ENCODE measurements around the gene CCDC51.

DNA sequence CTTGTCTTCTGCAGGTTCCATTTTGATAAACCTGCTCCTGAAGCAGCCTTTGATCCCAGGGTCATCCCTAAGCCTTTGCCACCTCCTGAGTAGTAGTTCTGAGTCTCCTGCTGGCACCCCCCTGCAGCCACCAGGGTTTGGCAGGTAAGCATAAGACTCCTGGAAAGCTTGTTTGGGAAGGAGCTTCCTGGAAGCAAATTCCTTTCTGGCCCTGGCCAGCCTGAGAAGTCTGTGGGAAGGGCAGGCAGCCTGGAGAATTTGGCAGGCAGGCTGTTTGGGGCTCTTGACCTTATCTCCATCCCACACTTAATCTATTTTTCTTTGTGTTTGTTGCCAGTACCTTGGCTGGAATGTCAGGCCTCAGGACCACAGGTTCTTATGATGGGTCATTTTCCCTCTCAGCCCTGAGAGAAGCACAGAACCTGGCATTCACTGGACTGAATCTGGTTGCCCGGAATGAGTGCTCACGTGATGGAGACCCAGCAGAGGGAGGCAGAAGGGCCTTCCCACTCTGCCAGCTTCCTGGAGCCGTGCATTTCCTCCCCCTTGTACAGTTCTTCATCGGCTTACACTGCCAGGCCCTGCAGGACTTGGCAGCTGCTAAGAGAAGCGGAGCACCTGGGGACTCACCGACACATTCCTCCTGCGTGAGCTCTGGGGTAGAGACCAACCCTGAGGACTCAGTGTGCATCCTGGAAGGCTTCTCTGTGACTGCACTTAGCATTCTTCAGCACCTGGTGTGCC is 20.0 kb upstream of the CCDC51 start:
- TF ChIP-seq, protein P1, sequence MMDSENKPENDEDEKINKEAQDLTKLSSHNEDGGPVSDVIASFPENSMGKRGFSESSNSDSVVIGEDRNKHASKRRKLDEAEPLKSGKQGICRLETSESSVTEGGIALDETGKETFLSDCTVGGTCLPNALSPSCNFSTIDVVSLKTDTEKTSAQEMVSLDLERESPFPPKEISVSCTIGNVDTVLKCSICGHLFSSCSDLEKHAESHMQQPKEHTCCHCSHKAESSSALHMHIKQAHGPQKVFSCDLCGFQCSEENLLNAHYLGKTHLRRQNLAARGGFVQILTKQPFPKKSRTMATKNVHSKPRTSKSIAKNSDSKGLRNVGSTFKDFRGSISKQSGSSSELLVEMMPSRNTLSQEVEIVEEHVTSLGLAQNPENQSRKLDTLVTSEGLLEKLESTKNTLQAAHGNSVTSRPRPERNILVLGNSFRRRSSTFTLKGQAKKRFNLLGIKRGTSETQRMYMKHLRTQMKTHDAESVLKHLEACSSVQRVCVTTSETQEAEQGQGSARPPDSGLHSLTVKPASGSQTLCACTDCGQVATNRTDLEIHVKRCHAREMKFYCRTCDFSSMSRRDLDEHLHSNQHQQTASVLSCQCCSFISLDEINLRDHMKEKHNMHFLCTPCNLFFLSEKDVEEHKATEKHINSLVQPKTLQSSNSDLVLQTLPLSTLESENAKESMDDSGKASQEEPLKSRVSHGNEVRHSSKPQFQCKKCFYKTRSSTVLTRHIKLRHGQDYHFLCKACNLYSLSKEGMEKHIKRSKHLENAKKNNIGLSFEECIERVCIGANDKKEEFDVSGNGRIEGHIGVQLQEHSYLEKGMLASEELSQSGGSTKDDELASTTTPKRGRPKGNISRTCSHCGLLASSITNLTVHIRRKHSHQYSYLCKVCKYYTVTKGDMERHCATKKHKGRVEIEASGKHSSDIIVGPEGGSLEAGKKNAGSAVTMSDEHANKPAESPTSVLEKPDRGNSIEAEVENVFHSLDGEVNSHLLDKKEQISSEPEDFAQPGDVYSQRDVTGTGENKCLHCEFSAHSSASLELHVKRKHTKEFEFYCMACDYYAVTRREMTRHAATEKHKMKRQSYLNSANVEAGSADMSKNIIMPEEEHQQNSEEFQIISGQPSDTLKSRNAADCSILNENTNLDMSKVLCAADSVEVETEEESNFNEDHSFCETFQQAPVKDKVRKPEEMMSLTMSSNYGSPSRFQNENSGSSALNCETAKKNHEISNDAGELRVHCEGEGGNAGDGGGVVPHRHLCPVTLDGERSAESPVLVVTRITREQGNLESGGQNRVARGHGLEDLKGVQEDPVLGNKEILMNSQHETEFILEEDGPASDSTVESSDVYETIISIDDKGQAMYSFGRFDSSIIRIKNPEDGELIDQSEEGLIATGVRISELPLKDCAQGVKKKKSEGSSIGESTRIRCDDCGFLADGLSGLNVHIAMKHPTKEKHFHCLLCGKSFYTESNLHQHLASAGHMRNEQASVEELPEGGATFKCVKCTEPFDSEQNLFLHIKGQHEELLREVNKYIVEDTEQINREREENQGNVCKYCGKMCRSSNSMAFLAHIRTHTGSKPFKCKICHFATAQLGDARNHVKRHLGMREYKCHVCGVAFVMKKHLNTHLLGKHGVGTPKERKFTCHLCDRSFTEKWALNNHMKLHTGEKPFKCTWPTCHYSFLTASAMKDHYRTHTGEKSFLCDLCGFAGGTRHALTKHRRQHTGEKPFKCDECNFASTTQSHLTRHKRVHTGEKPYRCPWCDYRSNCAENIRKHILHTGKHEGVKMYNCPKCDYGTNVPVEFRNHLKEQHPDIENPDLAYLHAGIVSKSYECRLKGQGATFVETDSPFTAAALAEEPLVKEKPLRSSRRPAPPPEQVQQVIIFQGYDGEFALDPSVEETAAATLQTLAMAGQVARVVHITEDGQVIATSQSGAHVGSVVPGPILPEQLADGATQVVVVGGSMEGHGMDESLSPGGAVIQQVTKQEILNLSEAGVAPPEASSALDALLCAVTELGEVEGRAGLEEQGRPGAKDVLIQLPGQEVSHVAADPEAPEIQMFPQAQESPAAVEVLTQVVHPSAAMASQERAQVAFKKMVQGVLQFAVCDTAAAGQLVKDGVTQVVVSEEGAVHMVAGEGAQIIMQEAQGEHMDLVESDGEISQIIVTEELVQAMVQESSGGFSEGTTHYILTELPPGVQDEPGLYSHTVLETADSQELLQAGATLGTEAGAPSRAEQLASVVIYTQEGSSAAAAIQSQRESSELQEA (CRISPR knock-in tag; IDR thresholded peaks at IDR 0.05; ENCODE audit: not compliant biosample characterization) = no peak
- TF ChIP-seq, protein P2, sequence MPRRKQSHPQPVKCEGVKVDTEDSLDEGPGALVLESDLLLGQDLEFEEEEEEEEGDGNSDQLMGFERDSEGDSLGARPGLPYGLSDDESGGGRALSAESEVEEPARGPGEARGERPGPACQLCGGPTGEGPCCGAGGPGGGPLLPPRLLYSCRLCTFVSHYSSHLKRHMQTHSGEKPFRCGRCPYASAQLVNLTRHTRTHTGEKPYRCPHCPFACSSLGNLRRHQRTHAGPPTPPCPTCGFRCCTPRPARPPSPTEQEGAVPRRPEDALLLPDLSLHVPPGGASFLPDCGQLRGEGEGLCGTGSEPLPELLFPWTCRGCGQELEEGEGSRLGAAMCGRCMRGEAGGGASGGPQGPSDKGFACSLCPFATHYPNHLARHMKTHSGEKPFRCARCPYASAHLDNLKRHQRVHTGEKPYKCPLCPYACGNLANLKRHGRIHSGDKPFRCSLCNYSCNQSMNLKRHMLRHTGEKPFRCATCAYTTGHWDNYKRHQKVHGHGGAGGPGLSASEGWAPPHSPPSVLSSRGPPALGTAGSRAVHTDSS (CRISPR knock-in tag; conservative IDR thresholded peaks at IDR 0.05) = no peak
- TF ChIP-seq MBNL3 (CRISPR knock-in tag; conservative IDR thresholded peaks at IDR 0.05) = no peak
- TF ChIP-seq, protein P3, sequence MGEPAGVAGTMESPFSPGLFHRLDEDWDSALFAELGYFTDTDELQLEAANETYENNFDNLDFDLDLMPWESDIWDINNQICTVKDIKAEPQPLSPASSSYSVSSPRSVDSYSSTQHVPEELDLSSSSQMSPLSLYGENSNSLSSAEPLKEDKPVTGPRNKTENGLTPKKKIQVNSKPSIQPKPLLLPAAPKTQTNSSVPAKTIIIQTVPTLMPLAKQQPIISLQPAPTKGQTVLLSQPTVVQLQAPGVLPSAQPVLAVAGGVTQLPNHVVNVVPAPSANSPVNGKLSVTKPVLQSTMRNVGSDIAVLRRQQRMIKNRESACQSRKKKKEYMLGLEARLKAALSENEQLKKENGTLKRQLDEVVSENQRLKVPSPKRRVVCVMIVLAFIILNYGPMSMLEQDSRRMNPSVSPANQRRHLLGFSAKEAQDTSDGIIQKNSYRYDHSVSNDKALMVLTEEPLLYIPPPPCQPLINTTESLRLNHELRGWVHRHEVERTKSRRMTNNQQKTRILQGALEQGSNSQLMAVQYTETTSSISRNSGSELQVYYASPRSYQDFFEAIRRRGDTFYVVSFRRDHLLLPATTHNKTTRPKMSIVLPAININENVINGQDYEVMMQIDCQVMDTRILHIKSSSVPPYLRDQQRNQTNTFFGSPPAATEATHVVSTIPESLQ (CRISPR knock-in tag; conservative IDR thresholded peaks at IDR 0.05) = no peak
- no peak for TF ChIP-seq POLR2AphosphoS5 (IDR thresholded peaks at IDR 0.05; ENCODE audit: low read depth, low read length)
- TF ChIP-seq, protein P4, sequence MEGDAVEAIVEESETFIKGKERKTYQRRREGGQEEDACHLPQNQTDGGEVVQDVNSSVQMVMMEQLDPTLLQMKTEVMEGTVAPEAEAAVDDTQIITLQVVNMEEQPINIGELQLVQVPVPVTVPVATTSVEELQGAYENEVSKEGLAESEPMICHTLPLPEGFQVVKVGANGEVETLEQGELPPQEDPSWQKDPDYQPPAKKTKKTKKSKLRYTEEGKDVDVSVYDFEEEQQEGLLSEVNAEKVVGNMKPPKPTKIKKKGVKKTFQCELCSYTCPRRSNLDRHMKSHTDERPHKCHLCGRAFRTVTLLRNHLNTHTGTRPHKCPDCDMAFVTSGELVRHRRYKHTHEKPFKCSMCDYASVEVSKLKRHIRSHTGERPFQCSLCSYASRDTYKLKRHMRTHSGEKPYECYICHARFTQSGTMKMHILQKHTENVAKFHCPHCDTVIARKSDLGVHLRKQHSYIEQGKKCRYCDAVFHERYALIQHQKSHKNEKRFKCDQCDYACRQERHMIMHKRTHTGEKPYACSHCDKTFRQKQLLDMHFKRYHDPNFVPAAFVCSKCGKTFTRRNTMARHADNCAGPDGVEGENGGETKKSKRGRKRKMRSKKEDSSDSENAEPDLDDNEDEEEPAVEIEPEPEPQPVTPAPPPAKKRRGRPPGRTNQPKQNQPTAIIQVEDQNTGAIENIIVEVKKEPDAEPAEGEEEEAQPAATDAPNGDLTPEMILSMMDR (CRISPR knock-in tag; IDR thresholded peaks at IDR 0.05) = no peak
- no peak for TF ChIP-seq ZNF777 (CRISPR knock-in tag; IDR thresholded peaks at IDR 0.05)
- no peak for TF ChIP-seq TOE1 (CRISPR knock-in tag; IDR thresholded peaks at IDR 0.05)
- TF ChIP-seq MAFK (conservative IDR thresholded peaks at IDR 0.05 in 1 of 2, IDR thresholded peaks at IDR 0.05 in 1 of 2; ENCODE audit: low read length in 2 of 2) = no peak

Measured in HepG2 (cell line).